ENCODE results near the gene CRNN. TPM values are rescaled to one million over a fixed set of nuclear protein-coding genes. Genes with fewer than 3 reads are reported as not detected.

The CRNN gene
- total and polyA plus RNA-seq, 2 experiments from 2014 or later, result not detected

GRCh38 chr1:152440635-152441471 lies 26.8 kb upstream of the CRNN start:
- Histone ChIP-seq H4K20me1 (ENCODE audit: insufficient read depth) (no peaks in the 10 kb centered on the region), H3K9me2 (ENCODE audit: insufficient read depth) (no peaks in the 10 kb centered on the region), H3K9me3 (ENCODE audit: low read depth) (no peaks in the 10 kb centered on the region), H3K9ac (no peak overlapping the region), H2AFZ (peak overlapping the region; percentile 71), H3K4me1 (ENCODE audit: insufficient read depth) (peaks cover 22% of the 10 kb centered on the region), H3F3A (ENCODE audit: insufficient read depth) (0 out of 2 replicates have a peak, but pooled peaks cover 4% of the 10 kb centered on the region), H3K4me3 (no peak overlapping the region), H3K4me2 (ENCODE audit: unreplicated experiment) (no peak overlapping the region), H3K79me2 (ENCODE audit: insufficient read depth) (no peaks in the 10 kb centered on the region), H3K27ac (no peak overlapping the region), H3K36me3 (ENCODE audit: low read depth) (no peaks in the 10 kb centered on the region), H3K27me3 (replicated peaks; ENCODE audit: insufficient read depth) (no peaks in the 10 kb centered on the region)
- TF ChIP-seq EZH2 (IDR thresholded peaks at IDR 0.05; ENCODE audit: insufficient read depth, poor library complexity, severe bottlenecking) (no peak), EZH2phosphoT487 (IDR thresholded peaks at IDR 0.05; ENCODE audit: insufficient read depth, low read depth) (no peak)
- peak; percentile 89 for DNase-seq
- WGBS, 2 experiments (ENCODE audit: low coverage in 1 of 2, low lambda C conversion rate in 2 of 2, missing lambda C conversion rate in 2 of 2), result 14 to 18% methylated on average over 17 of the region's 17 CpGs
- in situ Hi-C loops (cut with MboI), result loop anchor here (5.0 kb wide), 1 partner anchor 249 kb away; no protein-coding TSS in a partner anchor

- Histone ChIP-seq H3K4me1 (ENCODE audit: insufficient read depth) (peaks cover 15% of the 10 kb centered on the region), H2AFZ (no peak overlapping the region), H4K20me1 (ENCODE audit: insufficient read depth) (no peaks in the 10 kb centered on the region), H3K4me3 (no peak overlapping the region), H3F3A (ENCODE audit: insufficient read depth) (0 out of 2 replicates have a peak, but pooled peaks cover 4% of the 10 kb centered on the region), H3K27ac (no peak overlapping the region), H3K79me2 (ENCODE audit: insufficient read depth) (no peaks in the 10 kb centered on the region), H3K36me3 (ENCODE audit: low read depth) (no peaks in the 10 kb centered on the region), H3K9me2 (ENCODE audit: insufficient read depth) (no peaks in the 10 kb centered on the region), H3K4me2 (ENCODE audit: unreplicated experiment) (no peak overlapping the region), H3K27me3 (replicated peaks; ENCODE audit: insufficient read depth) (no peaks in the 10 kb centered on the region), H3K9me3 (ENCODE audit: low read depth) (no peaks in the 10 kb centered on the region), H3K9ac (no peak overlapping the region)
- 35 to 40% methylated on average over 2 of the region's 2 CpGs for WGBS, 2 experiments (ENCODE audit: low coverage in 1 of 2, low lambda C conversion rate in 2 of 2, missing lambda C conversion rate in 2 of 2)
- in situ Hi-C loops (cut with MboI), result no loop called here
- TF ChIP-seq EZH2 (IDR thresholded peaks at IDR 0.05; ENCODE audit: insufficient read depth, poor library complexity, severe bottlenecking) (no peak), EZH2phosphoT487 (IDR thresholded peaks at IDR 0.05; ENCODE audit: insufficient read depth, low read depth) (no peak)
- DNase-seq, result peak; percentile 64
Observed at GRCh38 chr1:152436593-152437496, 22.8 kb upstream of the CRNN start.

GRCh38 chr1:152427458-152427857 lies 13.4 kb upstream of the CRNN start:
- TF ChIP-seq EZH2phosphoT487 (IDR thresholded peaks at IDR 0.05; ENCODE audit: insufficient read depth, low read depth) (no peak), EZH2 (IDR thresholded peaks at IDR 0.05; ENCODE audit: insufficient read depth, poor library complexity, severe bottlenecking) (no peak)
- no peak overlapping the region for H3K9ac ChIP-seq
- WGBS, 2 experiments (ENCODE audit: low coverage in 1 of 2, low lambda C conversion rate in 2 of 2, missing lambda C conversion rate in 2 of 2), result 32% methylated on average over 3 of the region's 3 CpGs
- no peaks in the 10 kb centered on the region for H3K36me3 ChIP-seq (ENCODE audit: low read depth)
- H3K9me2 ChIP-seq (ENCODE audit: insufficient read depth), result no peaks in the 10 kb centered on the region
- H4K20me1 ChIP-seq (ENCODE audit: insufficient read depth), result no peaks in the 10 kb centered on the region
- H3K27me3 ChIP-seq (replicated peaks; ENCODE audit: insufficient read depth), result no peaks in the 10 kb centered on the region
- H3K27ac ChIP-seq, result no peak overlapping the region
- H3K4me1 ChIP-seq (ENCODE audit: insufficient read depth), result no peaks in the 10 kb centered on the region
- no peaks in the 10 kb centered on the region for H3K79me2 ChIP-seq (ENCODE audit: insufficient read depth)
- no peak overlapping the region for H3K4me2 ChIP-seq (ENCODE audit: unreplicated experiment)
- H3K4me3 ChIP-seq, result no peak overlapping the region
- in situ Hi-C loops (cut with MboI), result no loop called here
- H3F3A ChIP-seq (ENCODE audit: insufficient read depth), result no peaks in the 10 kb centered on the region
- H2AFZ ChIP-seq, result no peak overlapping the region
- no peak for DNase-seq
- H3K9me3 ChIP-seq (ENCODE audit: low read depth), result no peaks in the 10 kb centered on the region

GRCh38 chr1:152426731-152427130 lies 12.7 kb upstream of the CRNN start:
- H2AFZ ChIP-seq, result no peak overlapping the region
- H3K4me3 ChIP-seq, result no peak overlapping the region
- no peak overlapping the region for H3K9ac ChIP-seq
- TF ChIP-seq EZH2phosphoT487 (IDR thresholded peaks at IDR 0.05; ENCODE audit: insufficient read depth, low read depth) (no peak), EZH2 (IDR thresholded peaks at IDR 0.05; ENCODE audit: insufficient read depth, poor library complexity, severe bottlenecking) (no peak)
- H3K27me3 ChIP-seq (replicated peaks; ENCODE audit: insufficient read depth), result no peaks in the 10 kb centered on the region
- in situ Hi-C loops (cut with MboI), result no loop called here
- H3K4me2 ChIP-seq (ENCODE audit: unreplicated experiment), result no peak overlapping the region
- H3K4me1 ChIP-seq (ENCODE audit: insufficient read depth), result no peaks in the 10 kb centered on the region
- peak; percentile 38 for DNase-seq
- H3K36me3 ChIP-seq (ENCODE audit: low read depth), result no peaks in the 10 kb centered on the region
- H3K9me2 ChIP-seq (ENCODE audit: insufficient read depth), result no peaks in the 10 kb centered on the region
- H4K20me1 ChIP-seq (ENCODE audit: insufficient read depth), result no peaks in the 10 kb centered on the region
- H3F3A ChIP-seq (ENCODE audit: insufficient read depth), result no peaks in the 10 kb centered on the region
- H3K79me2 ChIP-seq (ENCODE audit: insufficient read depth), result no peaks in the 10 kb centered on the region
- no peaks in the 10 kb centered on the region for H3K9me3 ChIP-seq (ENCODE audit: low read depth)
- no peak overlapping the region for H3K27ac ChIP-seq

Data from GM23248 (cell line).